HEK293 (cell line): Measurements from ENCODE around the gene LYST.

Experiments
- ZNF624 ChIP-seq: fragments of 450-650 bp; formaldehyde crosslinking; IDR thresholded peaks from 2 replicates; pipeline ENCODE4 v1.5.1; 2017; ENCODE audit warnings: missing biosample characterization, missing genetic modification characterization

The LYST gene

DNA sequence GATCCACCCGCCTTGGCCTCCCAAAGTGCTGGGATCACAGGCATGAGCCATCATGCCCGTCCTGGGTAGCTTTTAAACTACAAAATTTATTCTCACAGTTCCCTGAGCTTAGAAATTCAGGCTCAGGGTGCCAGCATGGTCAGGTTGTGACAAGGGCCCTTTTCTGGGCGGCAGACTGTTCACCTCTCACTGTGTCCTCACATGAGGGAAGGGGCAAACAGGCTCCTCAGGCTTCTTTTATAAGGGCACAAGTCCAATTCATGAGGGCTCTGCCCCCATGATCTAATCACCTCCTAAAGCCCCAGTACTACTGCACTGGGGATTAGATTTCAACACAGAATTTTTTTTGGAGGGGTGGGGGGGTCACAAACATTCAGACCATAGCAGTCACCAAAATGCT lies 253.9 kb downstream of the LYST start (continued):
- TF ChIP-seq ZNF624 (tag by site-specific recombination) = no peak
